ENCODE results near the gene UTP25.

The UTP25 gene

GRCh38 chr1:209854196-209854595 is 26.4 kb downstream of the UTP25 start:
- no peak overlapping the region for H3K4me3 ChIP-seq (ENCODE audit: low read length)
- DNase-seq (ENCODE audit: low read depth), result peak; percentile 40
- no peak for TF ChIP-seq CTCF (conservative IDR thresholded peaks at IDR 0.05; ENCODE audit: low read length)

GRCh38 chr1:209855006-209855405 is 27.2 kb downstream of the UTP25 start:
- no peak for TF ChIP-seq CTCF (conservative IDR thresholded peaks at IDR 0.05; ENCODE audit: low read length)
- DNase-seq (ENCODE audit: low read depth), result no peak
- H3K4me3 ChIP-seq (ENCODE audit: low read length), result no peak overlapping the region

GRCh38 chr1:209855623-209856022 is 27.9 kb downstream of the UTP25 start:
- no peak for TF ChIP-seq CTCF (conservative IDR thresholded peaks at IDR 0.05; ENCODE audit: low read length)
- no peak for DNase-seq (ENCODE audit: low read depth)
- no peak overlapping the region for H3K4me3 ChIP-seq (ENCODE audit: low read length)

- no peak for TF ChIP-seq CTCF (conservative IDR thresholded peaks at IDR 0.05; ENCODE audit: low read length)
- H3K4me3 ChIP-seq (ENCODE audit: low read length), result no peak overlapping the region
- DNase-seq (ENCODE audit: low read depth), result no peak
Observed at GRCh38 chr1:209858561-209859103, 30.9 kb downstream of the UTP25 start.

- DNase-seq (ENCODE audit: low read depth), result peak; percentile 83
- TF ChIP-seq CTCF (conservative IDR thresholded peaks at IDR 0.05; ENCODE audit: low read length), result peak; percentile 93
- no peak overlapping the region for H3K4me3 ChIP-seq (ENCODE audit: low read length)
Observed at GRCh38 chr1:209860293-209860881, 32.6 kb downstream of the UTP25 start.

- DNase-seq (ENCODE audit: low read depth), result no peak
- no peak for TF ChIP-seq CTCF (conservative IDR thresholded peaks at IDR 0.05; ENCODE audit: low read length)
- no peak overlapping the region for H3K4me3 ChIP-seq (ENCODE audit: low read length)
Observed at GRCh38 chr1:209861242-209861641, 33.5 kb downstream of the UTP25 start.
